HEK293 (cell line): Measurements from ENCODE around the gene DYDC2.

ENCODE experiments used
- BCL11A ChIP-seq: fragments of 450-650 bp; formaldehyde crosslinking; IDR thresholded peaks from 2 replicates; pipeline ENCODE4 v1.5.1; 2016; ENCODE audit warnings: low read depth, missing biosample characterization, missing genetic modification characterization
- FEZF1 ChIP-seq: fragments of 450-650 bp; formaldehyde crosslinking; IDR thresholded peaks from 2 replicates; pipeline ENCODE4 v1.5.1; 2016; ENCODE audit warnings: missing biosample characterization, missing genetic modification characterization
- GLI2 ChIP-seq: fragments of 450-650 bp; formaldehyde crosslinking; IDR thresholded peaks from 2 replicates; pipeline ENCODE4; 2017; ENCODE audit warnings: missing biosample characterization, missing genetic modification characterization, low read depth, borderline replicate concordance
- GLI4 ChIP-seq: fragments of 450-650 bp; formaldehyde crosslinking; IDR thresholded peaks from 2 replicates; pipeline ENCODE4 v1.5.1; 2016; ENCODE audit warnings: missing biosample characterization, missing genetic modification characterization
- GLIS2 ChIP-seq: fragments of 450-650 bp; formaldehyde crosslinking; IDR thresholded peaks from 2 replicates; pipeline ENCODE4 v1.5.1; 2016; ENCODE audit warnings: missing biosample characterization, missing genetic modification characterization
- IKZF3 ChIP-seq: fragments of 450-650 bp; IDR thresholded peaks from 2 replicates; pipeline ENCODE4 v1.5.0; 2018; ENCODE audit warnings: missing biosample characterization, mild to moderate bottlenecking, missing genetic modification characterization, moderate library complexity
- KLF10 ChIP-seq: fragments of 450-650 bp; IDR thresholded peaks from 2 replicates; pipeline ENCODE4 v1.5.1; 2018; ENCODE audit warnings: missing biosample characterization, mild to moderate bottlenecking, missing genetic modification characterization
- KLF16 ChIP-seq: fragments of 450-650 bp; formaldehyde crosslinking; IDR thresholded peaks from 2 replicates; pipeline ENCODE4 v1.5.1; 2017; ENCODE audit warnings: missing biosample characterization, missing genetic modification characterization
- REPIN1 ChIP-seq: fragments of 450-650 bp; formaldehyde crosslinking; IDR thresholded peaks from 2 replicates; pipeline ENCODE4 v1.5.1; 2017; ENCODE audit warnings: missing biosample characterization, missing genetic modification characterization, low read depth
- ZBTB48 ChIP-seq: fragments of 450-650 bp; formaldehyde crosslinking; IDR thresholded peaks from 2 replicates; pipeline ENCODE4 v1.5.1; 2016; ENCODE audit warnings: missing biosample characterization, missing genetic modification characterization
- ZBTB8A ChIP-seq: fragments of 450-650 bp; formaldehyde crosslinking; IDR thresholded peaks from 2 replicates; pipeline ENCODE4 v1.5.1; 2016; ENCODE audit warnings: missing biosample characterization, missing genetic modification characterization
- ZFHX2 ChIP-seq: fragments of 450-650 bp; formaldehyde crosslinking; conservative IDR thresholded peaks from 2 replicates; pipeline ENCODE4 v1.5.1; 2016; ENCODE audit warnings: missing biosample characterization, missing genetic modification characterization
- ZFP3 ChIP-seq: fragments of 450-650 bp; formaldehyde crosslinking; IDR thresholded peaks from 2 replicates; pipeline ENCODE4 v1.5.1; 2016; ENCODE audit warnings: low read depth, missing biosample characterization, missing genetic modification characterization
- ZFP37 ChIP-seq: fragments of 450-650 bp; formaldehyde crosslinking; IDR thresholded peaks from 2 replicates; pipeline ENCODE4 v1.5.1; 2016; ENCODE audit warnings: missing biosample characterization, missing genetic modification characterization
- ZFP41 ChIP-seq: fragments of 450-650 bp; formaldehyde crosslinking; IDR thresholded peaks from 2 replicates; pipeline ENCODE4 v1.5.1; 2016; ENCODE audit warnings: missing biosample characterization, missing genetic modification characterization, borderline replicate concordance
- ZNF146 ChIP-seq: fragments of 450-650 bp; formaldehyde crosslinking; IDR thresholded peaks from 2 replicates; pipeline ENCODE4 v1.5.1; 2016; ENCODE audit warnings: missing biosample characterization, missing genetic modification characterization
- ZNF169 ChIP-seq: fragments of 450-650 bp; formaldehyde crosslinking; IDR thresholded peaks from 2 replicates; pipeline ENCODE4 v1.5.1; 2016; ENCODE audit warnings: missing biosample characterization, missing genetic modification characterization
- ZNF202 ChIP-seq: fragments of 450-650 bp; formaldehyde crosslinking; IDR thresholded peaks from 2 replicates; pipeline ENCODE4 v1.5.1; 2016; ENCODE audit warnings: missing biosample characterization, missing genetic modification characterization, borderline replicate concordance
- ZNF274 ChIP-seq, 2 experiments: fragments of 200-500 bp in 1 of 2; fragments of 450-650 bp in 1 of 2; sonication (Bioruptor generic) in 1 of 2; formaldehyde crosslinking in 1 of 2; IDR thresholded peaks; 2 replicates each; pipeline versions ENCODE4 v1.5.1 to v1.6.1; 2014 to 2016; ENCODE audit warnings: borderline replicate concordance in 1 of 2, inconsistent platforms in 1 of 2, low read length in 1 of 2, missing biosample characterization in 1 of 2, missing genetic modification characterization in 1 of 2
- ZNF292 ChIP-seq: fragments of 450-650 bp; formaldehyde crosslinking; IDR thresholded peaks from 2 replicates; pipeline ENCODE4 v1.5.1; 2016; ENCODE audit warnings: low read depth, missing biosample characterization, missing genetic modification characterization, borderline replicate concordance
- ZNF335 ChIP-seq: fragments of 450-650 bp; formaldehyde crosslinking; conservative IDR thresholded peaks from 2 replicates; pipeline ENCODE4 v1.5.1; 2016; ENCODE audit warnings: missing biosample characterization, missing genetic modification characterization
- ZNF341 ChIP-seq: fragments of 450-650 bp; formaldehyde crosslinking; IDR thresholded peaks from 2 replicates; pipeline ENCODE4; 2016; ENCODE audit warnings: low read depth, missing biosample characterization, missing genetic modification characterization
- ZNF521 ChIP-seq: fragments of 450-650 bp; formaldehyde crosslinking; IDR thresholded peaks from 2 replicates; pipeline ENCODE4 v1.5.1; 2017; ENCODE audit warnings: missing biosample characterization, mild to moderate bottlenecking, missing genetic modification characterization
- ZNF530 ChIP-seq: fragments of 450-650 bp; formaldehyde crosslinking; IDR thresholded peaks from 2 replicates; pipeline ENCODE4 v1.5.1; 2016; ENCODE audit warnings: low read depth, missing biosample characterization, missing genetic modification characterization
- ZNF548 ChIP-seq: fragments of 450-650 bp; formaldehyde crosslinking; IDR thresholded peaks from 2 replicates; pipeline ENCODE4 v1.5.1; 2016; ENCODE audit warnings: missing biosample characterization, missing genetic modification characterization
- ZNF654 ChIP-seq: fragments of 450-650 bp; formaldehyde crosslinking; IDR thresholded peaks from 2 replicates; pipeline ENCODE4 v1.5.1; 2016; ENCODE audit warnings: low read depth, missing biosample characterization, missing genetic modification characterization
- ZNF701 ChIP-seq: fragments of 450-650 bp; formaldehyde crosslinking; IDR thresholded peaks from 2 replicates; pipeline ENCODE4 v1.5.1; 2016; ENCODE audit warnings: missing biosample characterization, missing genetic modification characterization
- ZNF707 ChIP-seq: fragments of 450-650 bp; formaldehyde crosslinking; IDR thresholded peaks from 2 replicates; pipeline ENCODE4 v1.5.1; 2016; ENCODE audit warnings: missing biosample characterization, missing genetic modification characterization
- ZNF768 ChIP-seq: fragments of 450-650 bp; formaldehyde crosslinking; IDR thresholded peaks from 2 replicates; pipeline ENCODE4 v1.5.1; 2018; ENCODE audit warnings: missing biosample characterization, mild to moderate bottlenecking, missing genetic modification characterization
- ZNF785 ChIP-seq: fragments of 450-650 bp; formaldehyde crosslinking; IDR thresholded peaks from 2 replicates; pipeline ENCODE4 v1.5.1; 2016; ENCODE audit warnings: missing biosample characterization, missing genetic modification characterization
- ZNF837 ChIP-seq: fragments of 450-650 bp; formaldehyde crosslinking; IDR thresholded peaks from 2 replicates; pipeline ENCODE4 v1.5.1; 2016; ENCODE audit warnings: missing biosample characterization, missing genetic modification characterization
- TF ChIP-seq, protein P1 (sequence below): sonication (generic); formaldehyde crosslinking; IDR thresholded peaks from 2 replicates; pipeline ENCODE4 v1.8.1; 2022; ENCODE audit warnings: mild to moderate bottlenecking, moderate library complexity, missing genetic modification reagents
- TF ChIP-seq, protein P2 (sequence below): fragments of 450-650 bp; formaldehyde crosslinking; IDR thresholded peaks from 2 replicates; pipeline ENCODE4 v1.5.1; 2016; ENCODE audit warnings: missing biosample characterization, missing genetic modification characterization
- TF ChIP-seq, protein P3 (sequence below): fragments of 450-650 bp; formaldehyde crosslinking; IDR thresholded peaks from 2 replicates; pipeline ENCODE4 v1.5.1; 2016; ENCODE audit warnings: missing biosample characterization, missing genetic modification characterization
- TF ChIP-seq, protein P4 (sequence below): fragments of 450-650 bp; formaldehyde crosslinking; IDR thresholded peaks from 2 replicates; pipeline ENCODE4 v1.5.1; 2016; ENCODE audit warnings: missing biosample characterization, missing genetic modification characterization

The DYDC2 gene

DNA sequence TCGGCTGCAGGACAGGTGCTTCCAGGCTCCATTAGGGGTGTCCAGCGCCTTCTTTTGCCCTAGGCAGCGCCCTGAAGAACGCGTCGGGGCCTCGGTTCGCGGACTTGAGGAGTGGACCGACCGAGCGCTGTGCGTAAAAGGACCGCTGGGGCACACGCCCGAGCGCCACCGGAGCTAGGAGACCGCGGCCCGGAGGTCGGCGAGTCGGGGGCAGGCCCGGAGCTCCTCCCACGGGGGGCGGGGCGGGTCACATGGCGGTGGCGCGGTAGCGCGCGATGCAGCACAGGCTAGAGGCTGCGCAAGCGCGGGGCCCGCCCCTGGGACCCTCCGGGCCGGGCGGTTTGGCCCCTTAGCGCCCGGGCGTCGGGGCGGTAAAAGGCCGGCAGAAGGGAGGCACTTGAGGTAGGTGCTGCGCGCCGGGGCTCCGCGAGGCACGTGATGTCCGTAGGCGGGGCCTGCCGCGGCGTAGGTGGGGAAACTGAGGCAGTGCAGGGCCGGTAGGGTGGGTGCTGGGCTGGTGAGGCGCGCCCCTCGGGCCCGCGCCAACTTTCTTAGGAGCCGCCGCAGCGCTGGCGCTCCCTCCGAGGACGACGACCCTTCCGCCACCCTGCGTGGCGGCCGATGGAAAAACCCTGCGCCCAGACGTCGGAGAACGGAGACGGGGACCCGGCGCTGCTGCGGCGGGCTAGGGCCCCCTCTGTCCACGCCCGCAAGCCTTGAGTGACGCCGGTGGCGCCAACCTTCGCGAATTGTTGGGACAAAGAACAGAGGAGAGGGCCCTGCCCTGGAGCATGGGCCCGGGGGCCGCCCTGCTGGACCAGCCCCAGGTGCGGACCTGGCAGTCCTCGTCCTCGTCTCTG lies 51.9 kb downstream of the DYDC2 start, which contains the start of gene PRXL2A (continued):
- TF ChIP-seq ZBTB8A (tag by site-specific recombination) (peak; percentile 95), ZNF837 (tag by site-specific recombination) (no peak), FEZF1 (tag by site-specific recombination) (no peak), ZNF768 (tag by site-specific recombination) (no peak), ZFP37 (tag by site-specific recombination) (no peak), ZNF785 (tag by site-specific recombination) (no peak), GLI2 (tag by site-specific recombination) (no peak), ZNF292 (no peak), BCL11A (tag by site-specific recombination) (no peak), ZFHX2 (tag by site-specific recombination) (peak; percentile 47), ZNF274 (IDR thresholded peaks at IDR 0.05; ENCODE audit: low read length) (no peak), ZNF274 (tag by site-specific recombination; IDR thresholded peaks at IDR 0.05; ENCODE audit: borderline replicate concordance) (no peak), ZNF146 (no peak), ZNF202 (tag by site-specific recombination) (no peak), ZNF335 (tag by site-specific recombination) (peak; percentile 76), ZNF530 (tag by site-specific recombination) (no peak), ZFP41 (no peak), KLF16 (tag by site-specific recombination) (peak; percentile 45; the same call in 1 of the 2 replicates), REPIN1 (no peak), ZNF548 (tag by site-specific recombination) (no peak), ZFP3 (tag by site-specific recombination) (no peak), ZNF654 (no peak), ZNF341 (tag by site-specific recombination) (no peak), ZNF521 (tag by site-specific recombination) (no peak), GLI4 (tag by site-specific recombination) (no peak), IKZF3 (no peak), KLF10 (tag by site-specific recombination) (peak; percentile 75), ZBTB48 (tag by site-specific recombination) (peak; percentile 65; the same call in 1 of the 2 replicates), ZNF701 (no peak), ZNF169 (no peak), ZNF707 (tag by site-specific recombination) (no peak), GLIS2 (tag by site-specific recombination) (peak; percentile 63; the same call in 1 of the 2 replicates)
- TF ChIP-seq, protein P1, sequence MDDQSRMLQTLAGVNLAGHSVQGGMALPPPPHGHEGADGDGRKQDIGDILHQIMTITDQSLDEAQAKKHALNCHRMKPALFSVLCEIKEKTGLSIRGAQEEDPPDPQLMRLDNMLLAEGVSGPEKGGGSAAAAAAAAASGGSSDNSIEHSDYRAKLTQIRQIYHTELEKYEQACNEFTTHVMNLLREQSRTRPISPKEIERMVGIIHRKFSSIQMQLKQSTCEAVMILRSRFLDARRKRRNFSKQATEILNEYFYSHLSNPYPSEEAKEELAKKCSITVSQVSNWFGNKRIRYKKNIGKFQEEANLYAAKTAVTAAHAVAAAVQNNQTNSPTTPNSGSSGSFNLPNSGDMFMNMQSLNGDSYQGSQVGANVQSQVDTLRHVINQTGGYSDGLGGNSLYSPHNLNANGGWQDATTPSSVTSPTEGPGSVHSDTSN (CRISPR knock-in tag) = no peak; the same call in 1 of the 2 replicates
- TF ChIP-seq, protein P2, sequence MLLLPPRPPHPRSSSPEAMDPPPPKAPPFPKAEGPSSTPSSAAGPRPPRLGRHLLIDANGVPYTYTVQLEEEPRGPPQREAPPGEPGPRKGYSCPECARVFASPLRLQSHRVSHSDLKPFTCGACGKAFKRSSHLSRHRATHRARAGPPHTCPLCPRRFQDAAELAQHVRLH (tag by site-specific recombination) = 0 out of 2 replicates have a peak, but pooled peaks have one; percentile 41
- TF ChIP-seq, protein P3, sequence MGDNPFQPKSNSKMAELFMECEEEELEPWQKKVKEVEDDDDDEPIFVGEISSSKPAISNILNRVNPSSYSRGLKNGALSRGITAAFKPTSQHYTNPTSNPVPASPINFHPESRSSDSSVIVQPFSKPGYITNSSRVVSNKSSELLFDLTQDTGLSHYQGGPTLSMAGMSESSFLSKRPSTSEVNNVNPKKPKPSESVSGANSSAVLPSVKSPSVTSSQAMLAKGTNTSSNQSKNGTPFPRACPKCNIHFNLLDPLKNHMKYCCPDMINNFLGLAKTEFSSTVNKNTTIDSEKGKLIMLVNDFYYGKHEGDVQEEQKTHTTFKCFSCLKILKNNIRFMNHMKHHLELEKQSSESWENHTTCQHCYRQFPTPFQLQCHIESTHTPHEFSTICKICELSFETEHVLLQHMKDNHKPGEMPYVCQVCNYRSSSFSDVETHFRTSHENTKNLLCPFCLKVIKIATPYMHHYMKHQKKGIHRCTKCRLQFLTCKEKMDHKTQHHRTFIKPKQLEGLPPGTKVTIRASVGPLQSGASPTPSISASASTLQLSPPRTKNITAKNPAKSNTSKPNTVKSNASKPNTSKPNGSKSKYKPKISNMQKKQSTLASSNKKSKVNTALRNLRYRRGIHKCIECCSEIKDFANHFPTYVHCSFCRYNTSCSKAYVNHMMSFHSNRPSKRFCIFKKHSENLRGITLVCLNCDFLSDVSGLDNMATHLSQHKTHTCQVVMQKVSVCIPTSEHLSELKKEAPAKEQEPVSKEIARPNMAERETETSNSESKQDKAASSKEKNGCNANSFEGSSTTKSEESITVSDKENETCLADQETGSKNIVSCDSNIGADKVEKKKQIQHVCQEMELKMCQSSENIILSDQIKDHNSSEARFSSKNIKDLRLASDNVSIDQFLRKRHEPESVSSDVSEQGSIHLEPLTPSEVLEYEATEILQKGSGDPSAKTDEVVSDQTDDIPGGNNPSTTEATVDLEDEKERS (tag by site-specific recombination) = no peak
- TF ChIP-seq, protein P4, sequence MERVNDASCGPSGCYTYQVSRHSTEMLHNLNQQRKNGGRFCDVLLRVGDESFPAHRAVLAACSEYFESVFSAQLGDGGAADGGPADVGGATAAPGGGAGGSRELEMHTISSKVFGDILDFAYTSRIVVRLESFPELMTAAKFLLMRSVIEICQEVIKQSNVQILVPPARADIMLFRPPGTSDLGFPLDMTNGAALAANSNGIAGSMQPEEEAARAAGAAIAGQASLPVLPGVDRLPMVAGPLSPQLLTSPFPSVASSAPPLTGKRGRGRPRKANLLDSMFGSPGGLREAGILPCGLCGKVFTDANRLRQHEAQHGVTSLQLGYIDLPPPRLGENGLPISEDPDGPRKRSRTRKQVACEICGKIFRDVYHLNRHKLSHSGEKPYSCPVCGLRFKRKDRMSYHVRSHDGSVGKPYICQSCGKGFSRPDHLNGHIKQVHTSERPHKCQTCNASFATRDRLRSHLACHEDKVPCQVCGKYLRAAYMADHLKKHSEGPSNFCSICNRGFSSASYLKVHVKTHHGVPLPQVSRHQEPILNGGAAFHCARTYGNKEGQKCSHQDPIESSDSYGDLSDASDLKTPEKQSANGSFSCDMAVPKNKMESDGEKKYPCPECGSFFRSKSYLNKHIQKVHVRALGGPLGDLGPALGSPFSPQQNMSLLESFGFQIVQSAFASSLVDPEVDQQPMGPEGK (tag by site-specific recombination) = peak; percentile 61; the same call in 1 of the 2 replicates
